ENCODE measurements around the gene CYFIP2. TPM values are rescaled to one million over a fixed set of nuclear protein-coding genes. Genes with fewer than 3 reads are reported as not detected.

The CYFIP2 gene
- total and polyA plus RNA-seq, 2 experiments from 2014 or later = 24.8 to 30.2 TPM

GRCh38 chr5:157384971-157385709, 119.2 kb downstream of the CYFIP2 start:
- no peak for TF ChIP-seq EZH2 (IDR thresholded peaks at IDR 0.05; ENCODE audit: borderline replicate concordance)
- TF ChIP-seq CTCF (IDR thresholded peaks at IDR 0.05; ENCODE audit: poor library complexity) = no peak
- no peak for TF ChIP-seq EZH2phosphoT487 (IDR thresholded peaks at IDR 0.05; ENCODE audit: low read depth, severe bottlenecking, unreplicated experiment)
- no peak overlapping the region for H3K4me3 ChIP-seq
- no peak overlapping the region for H3K4me2 ChIP-seq
- no peaks in the 10 kb centered on the region for H3K9me2 ChIP-seq (replicated peaks; ENCODE audit: insufficient read depth)
- H4K20me1 ChIP-seq (ENCODE audit: insufficient read depth, poor library complexity, severe bottlenecking) = no peaks in the 10 kb centered on the region
- DNase-seq (ENCODE audit: low spot score) = peak; percentile 72
- H3K4me1 ChIP-seq (ENCODE audit: insufficient read depth) = peaks cover 24% of the 10 kb centered on the region
- 25% methylated on average over 4 of the region's 4 CpGs for WGBS (ENCODE audit: low lambda C conversion rate, missing lambda C conversion rate)
- H3K36me3 ChIP-seq (replicated peaks; ENCODE audit: insufficient read depth, low read depth) = no peaks in the 10 kb centered on the region
- no peaks in the 10 kb centered on the region for H3K79me2 ChIP-seq
- H3K9me3 ChIP-seq (ENCODE audit: low read depth) = no peaks in the 10 kb centered on the region
- no peak overlapping the region for H2AFZ ChIP-seq
- peak overlapping the region; percentile 76 for H3K27ac ChIP-seq
- H3K27me3 ChIP-seq = no peaks in the 10 kb centered on the region

GRCh38 chr5:157387041-157387563, 121.2 kb downstream of the CYFIP2 start:
- H3K4me2 ChIP-seq = no peak overlapping the region
- H3K79me2 ChIP-seq = no peaks in the 10 kb centered on the region
- TF ChIP-seq CTCF (IDR thresholded peaks at IDR 0.05; ENCODE audit: poor library complexity) (no peak), EZH2 (IDR thresholded peaks at IDR 0.05; ENCODE audit: borderline replicate concordance) (no peak), EZH2phosphoT487 (IDR thresholded peaks at IDR 0.05; ENCODE audit: low read depth, severe bottlenecking, unreplicated experiment) (no peak)
- no peak overlapping the region for H3K4me3 ChIP-seq
- H3K27ac ChIP-seq = peak overlapping the region; percentile 61
- H4K20me1 ChIP-seq (ENCODE audit: insufficient read depth, poor library complexity, severe bottlenecking) = no peaks in the 10 kb centered on the region
- H3K4me1 ChIP-seq (ENCODE audit: insufficient read depth) = peaks cover 27% of the 10 kb centered on the region
- H3K9me2 ChIP-seq (replicated peaks; ENCODE audit: insufficient read depth) = no peaks in the 10 kb centered on the region
- H3K36me3 ChIP-seq (replicated peaks; ENCODE audit: insufficient read depth, low read depth) = no peaks in the 10 kb centered on the region
- DNase-seq (ENCODE audit: low spot score) = no peak
- no peaks in the 10 kb centered on the region for H3K9me3 ChIP-seq (ENCODE audit: low read depth)
- H2AFZ ChIP-seq = no peak overlapping the region
- 82% methylated on average over 1 of the region's 1 CpG for WGBS (ENCODE audit: low lambda C conversion rate, missing lambda C conversion rate)
- no peaks in the 10 kb centered on the region for H3K27me3 ChIP-seq

GRCh38 chr5:157387683-157388093, 121.8 kb downstream of the CYFIP2 start:
- H3K36me3 ChIP-seq (replicated peaks; ENCODE audit: insufficient read depth, low read depth) = no peaks in the 10 kb centered on the region
- no peak overlapping the region for H3K4me3 ChIP-seq
- no peaks in the 10 kb centered on the region for H3K27me3 ChIP-seq
- TF ChIP-seq EZH2 (IDR thresholded peaks at IDR 0.05; ENCODE audit: borderline replicate concordance) (no peak), CTCF (IDR thresholded peaks at IDR 0.05; ENCODE audit: poor library complexity) (no peak), EZH2phosphoT487 (IDR thresholded peaks at IDR 0.05; ENCODE audit: low read depth, severe bottlenecking, unreplicated experiment) (no peak)
- no peak overlapping the region for H3K4me2 ChIP-seq
- WGBS (ENCODE audit: low lambda C conversion rate, missing lambda C conversion rate) = 24% methylated on average over 3 of the region's 3 CpGs
- H4K20me1 ChIP-seq (ENCODE audit: insufficient read depth, poor library complexity, severe bottlenecking) = no peaks in the 10 kb centered on the region
- DNase-seq (ENCODE audit: low spot score) = peak; percentile 57
- no peaks in the 10 kb centered on the region for H3K9me3 ChIP-seq (ENCODE audit: low read depth)
- no peak overlapping the region for H2AFZ ChIP-seq
- H3K79me2 ChIP-seq = no peaks in the 10 kb centered on the region
- H3K9me2 ChIP-seq (replicated peaks; ENCODE audit: insufficient read depth) = no peaks in the 10 kb centered on the region
- peaks cover 27% of the 10 kb centered on the region for H3K4me1 ChIP-seq (ENCODE audit: insufficient read depth)
- H3K27ac ChIP-seq = peak overlapping the region; percentile 61
